ENCODE measurements around the gene EXOSC9.
A peak's percentile ranks its signal among the peaks of the same experiment; 100 is the strongest.
"Not testable (repeated sequence)": the region's sequence is repeated elsewhere in the genome, so short reads cannot be mapped to it uniquely, and the experiment has no call there.

The EXOSC9 gene, protein sequence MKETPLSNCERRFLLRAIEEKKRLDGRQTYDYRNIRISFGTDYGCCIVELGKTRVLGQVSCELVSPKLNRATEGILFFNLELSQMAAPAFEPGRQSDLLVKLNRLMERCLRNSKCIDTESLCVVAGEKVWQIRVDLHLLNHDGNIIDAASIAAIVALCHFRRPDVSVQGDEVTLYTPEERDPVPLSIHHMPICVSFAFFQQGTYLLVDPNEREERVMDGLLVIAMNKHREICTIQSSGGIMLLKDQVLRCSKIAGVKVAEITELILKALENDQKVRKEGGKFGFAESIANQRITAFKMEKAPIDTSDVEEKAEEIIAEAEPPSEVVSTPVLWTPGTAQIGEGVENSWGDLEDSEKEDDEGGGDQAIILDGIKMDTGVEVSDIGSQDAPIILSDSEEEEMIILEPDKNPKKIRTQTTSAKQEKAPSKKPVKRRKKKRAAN

GRCh38 chr4:121800961-121801714, at the start of gene EXOSC9:
TSS of gene EXOSC9 (plus strand) at chr4:121801323. CDS start at chr4:121801425, 102 bp downstream.
- Histone ChIP-seq H3K36me3 (ENCODE audit: control insufficient read depth in 5 of 5, insufficient read depth in 5 of 5, low read length in 5 of 5) (peaks cover 10 to 30% (median 20%) of the 10 kb centered on the region in 5 donors), H3K27ac (ENCODE audit: low read depth, low read length) (peak within 1 kb of the TSS; percentile 90), H3K9me3 (ENCODE audit: control insufficient read depth in 5 of 5, low read length in 5 of 5) (no peaks in the 10 kb centered on the region), H3K4me3 (ENCODE audit: low read depth in 1 of 5, low read length in 5 of 5) (peak within 1 kb of the TSS; percentile 90 to 99 (median 95)), H3K9ac (ENCODE audit: low read length in 5 of 5) (peak within 1 kb of the TSS; percentile 84 to 98 (median 92)), H3K27me3 (ENCODE audit: control insufficient read depth in 5 of 5, insufficient read depth in 4 of 5, low read length in 5 of 5) (no peaks in the 10 kb centered on the region), H3K4me1 (ENCODE audit: control insufficient read depth in 5 of 5, insufficient read depth in 5 of 5, low read length in 5 of 5) (peaks cover 0 to 16% (median 14%) of the 10 kb centered on the region in 5 donors)

DNA sequence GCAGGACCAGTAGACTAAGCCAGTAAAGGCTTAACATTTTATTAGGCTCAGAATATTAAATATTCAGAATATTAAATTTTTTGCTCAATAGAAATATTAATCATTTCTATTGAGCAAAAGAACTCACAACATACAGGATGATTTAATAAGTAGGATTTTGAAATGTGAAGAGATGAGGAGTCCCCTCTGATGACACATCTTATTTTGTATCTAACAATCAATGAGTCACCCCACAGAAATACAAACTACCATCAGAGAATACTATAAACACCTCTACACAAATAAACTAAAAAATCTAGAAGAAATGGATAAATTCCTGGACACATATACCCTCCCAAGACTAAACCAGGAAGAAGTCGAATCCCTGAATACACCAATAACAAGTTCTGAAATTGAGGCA, 49.0 kb upstream of the EXOSC9 start:
- H3K27me3 ChIP-seq (ENCODE audit: control insufficient read depth in 5 of 5, insufficient read depth in 4 of 5, low read length in 5 of 5); H3K9ac ChIP-seq (ENCODE audit: low read length in 5 of 5); H3K27ac ChIP-seq (ENCODE audit: low read depth, low read length); H3K9me3 ChIP-seq (ENCODE audit: control insufficient read depth in 5 of 5, low read length in 5 of 5); H3K4me3 ChIP-seq (ENCODE audit: low read depth in 1 of 5, low read length in 5 of 5); H3K36me3 ChIP-seq (ENCODE audit: control insufficient read depth in 5 of 5, insufficient read depth in 5 of 5, low read length in 5 of 5); H3K4me1 ChIP-seq (ENCODE audit: control insufficient read depth in 5 of 5, insufficient read depth in 5 of 5, low read length in 5 of 5): not testable (repeated sequence)

GRCh38 chr4:121758925-121759568, 42.1 kb upstream of the EXOSC9 start:
- H3K27me3 ChIP-seq (ENCODE audit: control insufficient read depth in 5 of 5, insufficient read depth in 4 of 5, low read length in 5 of 5) = peaks cover 1 to 7% (median 2%) of the 10 kb centered on the region in 5 donors

DNA sequence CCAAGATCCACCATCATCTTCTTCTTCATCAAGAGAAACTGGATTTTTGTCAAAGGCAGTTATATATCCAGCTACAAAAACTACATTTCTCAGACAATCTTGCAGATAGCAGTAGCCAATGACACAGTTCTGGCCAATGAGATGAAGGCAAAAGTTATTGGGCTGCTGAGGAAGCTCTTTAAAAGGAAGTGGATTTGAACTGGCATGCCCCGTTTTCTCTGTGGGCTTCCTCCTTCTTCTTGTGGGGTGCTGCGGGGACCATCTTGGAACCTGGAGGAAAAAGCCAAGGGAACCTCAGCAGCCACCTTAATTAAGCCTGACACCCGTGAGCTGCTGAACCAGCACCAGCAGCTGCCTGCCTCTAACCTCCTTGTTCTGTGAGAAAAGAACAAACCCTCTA, 40.9 kb upstream of the EXOSC9 start:
- Histone ChIP-seq H3K4me1 (ENCODE audit: control insufficient read depth in 5 of 5, insufficient read depth in 5 of 5, low read length in 5 of 5) (peaks cover 0 to 10% (median 8%) of the 10 kb centered on the region in 5 donors), H3K9me3 (ENCODE audit: control insufficient read depth in 5 of 5, low read length in 5 of 5) (no peaks in the 10 kb centered on the region), H3K4me3 (ENCODE audit: low read depth in 1 of 5, low read length in 5 of 5) (no peak overlapping the region), H3K9ac (ENCODE audit: low read length in 5 of 5) (no peak overlapping the region), H3K27ac (ENCODE audit: low read depth, low read length) (no peak overlapping the region), H3K36me3 (ENCODE audit: control insufficient read depth in 5 of 5, insufficient read depth in 5 of 5, low read length in 5 of 5) (no peaks in the 10 kb centered on the region), H3K27me3 (ENCODE audit: control insufficient read depth in 5 of 5, insufficient read depth in 4 of 5, low read length in 5 of 5) (peaks cover 7 to 15% (median 13%) of the 10 kb centered on the region in 5 donors)

More at GRCh38 chr4:121758925-121759568, 42.1 kb upstream of the EXOSC9 start:
- no peak overlapping the region for H3K27ac ChIP-seq (ENCODE audit: low read depth, low read length)
- H3K4me3 ChIP-seq (ENCODE audit: low read depth in 1 of 5, low read length in 5 of 5) = no peak overlapping the region
- H3K9ac ChIP-seq (ENCODE audit: low read length in 5 of 5) = no peak overlapping the region
- H3K36me3 ChIP-seq (ENCODE audit: control insufficient read depth in 5 of 5, insufficient read depth in 5 of 5, low read length in 5 of 5) = no peaks in the 10 kb centered on the region
- H3K4me1 ChIP-seq (ENCODE audit: control insufficient read depth in 5 of 5, insufficient read depth in 5 of 5, low read length in 5 of 5) = no peaks in the 10 kb centered on the region
- H3K9me3 ChIP-seq (ENCODE audit: control insufficient read depth in 5 of 5, low read length in 5 of 5) = no peaks in the 10 kb centered on the region

- Histone ChIP-seq H3K36me3 (ENCODE audit: control insufficient read depth in 5 of 5, insufficient read depth in 5 of 5, low read length in 5 of 5) (no peaks in the 10 kb centered on the region), H3K9me3 (ENCODE audit: control insufficient read depth in 5 of 5, low read length in 5 of 5) (no peaks in the 10 kb centered on the region), H3K4me3 (ENCODE audit: low read depth in 1 of 5, low read length in 5 of 5) (peak overlapping the region in 4 of 5 donors; percentile 45 to 70 (median 58)), H3K4me1 (ENCODE audit: control insufficient read depth in 5 of 5, insufficient read depth in 5 of 5, low read length in 5 of 5) (peaks cover 0 to 13% (median 10%) of the 10 kb centered on the region in 5 donors), H3K27ac (ENCODE audit: low read depth, low read length) (no peak overlapping the region), H3K27me3 (ENCODE audit: control insufficient read depth in 5 of 5, insufficient read depth in 4 of 5, low read length in 5 of 5) (peaks cover 7 to 25% (median 21%) of the 10 kb centered on the region in 5 donors), H3K9ac (ENCODE audit: low read length in 5 of 5) (no peak overlapping the region)
Measured at GRCh38 chr4:121764303-121764701, 36.8 kb upstream of the EXOSC9 start.

GRCh38 chr4:121764702-121765367, 36.3 kb upstream of the EXOSC9 start, which contains the start of gene SMIM43:
TSS of gene SMIM43 (minus strand) at chr4:121765164. CDS start at chr4:121765105, 59 bp downstream.
- H3K4me1 ChIP-seq (ENCODE audit: control insufficient read depth in 5 of 5, insufficient read depth in 5 of 5, low read length in 5 of 5) = peaks cover 0 to 13% (median 10%) of the 10 kb centered on the region in 5 donors
- peak within 1 kb of the TSS; percentile 31 to 70 (median 57) for H3K4me3 ChIP-seq (ENCODE audit: low read depth in 1 of 5, low read length in 5 of 5)
- no peak within 1 kb of the TSS for H3K27ac ChIP-seq (ENCODE audit: low read depth, low read length)
- H3K27me3 ChIP-seq (ENCODE audit: control insufficient read depth in 5 of 5, insufficient read depth in 4 of 5, low read length in 5 of 5) = peaks cover 7 to 25% (median 21%) of the 10 kb centered on the region in 5 donors
- no peaks in the 10 kb centered on the region for H3K9me3 ChIP-seq (ENCODE audit: control insufficient read depth in 5 of 5, low read length in 5 of 5)
- H3K9ac ChIP-seq (ENCODE audit: low read length in 5 of 5) = no peak within 1 kb of the TSS
- H3K36me3 ChIP-seq (ENCODE audit: control insufficient read depth in 5 of 5, insufficient read depth in 5 of 5, low read length in 5 of 5) = no peaks in the 10 kb centered on the region

DNA sequence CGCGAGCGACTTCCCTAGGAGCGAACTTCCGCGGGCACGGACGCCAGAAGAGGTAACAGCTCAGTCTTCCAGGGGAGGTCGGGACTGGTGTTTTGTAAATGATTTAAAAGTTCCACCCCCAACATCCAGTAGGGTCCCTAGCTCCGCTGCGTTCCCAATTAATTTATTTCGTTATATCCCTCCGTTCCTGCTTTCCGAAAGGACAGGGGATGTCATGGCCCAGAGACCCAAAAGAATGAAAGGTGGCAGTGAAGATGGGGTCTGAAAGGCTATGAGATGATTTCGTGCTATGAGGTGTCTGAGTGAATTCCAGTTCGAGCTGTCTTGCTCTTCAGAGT, 35.8 kb upstream of the EXOSC9 start:
- Histone ChIP-seq H3K4me1 (ENCODE audit: control insufficient read depth in 5 of 5, insufficient read depth in 5 of 5, low read length in 5 of 5) (peaks cover 0 to 13% (median 10%) of the 10 kb centered on the region in 5 donors), H3K36me3 (ENCODE audit: control insufficient read depth in 5 of 5, insufficient read depth in 5 of 5, low read length in 5 of 5) (no peaks in the 10 kb centered on the region), H3K27ac (ENCODE audit: low read depth, low read length) (no peak overlapping the region), H3K4me3 (ENCODE audit: low read depth in 1 of 5, low read length in 5 of 5) (peak overlapping the region; percentile 31 to 70 (median 57)), H3K9me3 (ENCODE audit: control insufficient read depth in 5 of 5, low read length in 5 of 5) (no peaks in the 10 kb centered on the region), H3K9ac (ENCODE audit: low read length in 5 of 5) (no peak overlapping the region), H3K27me3 (ENCODE audit: control insufficient read depth in 5 of 5, insufficient read depth in 4 of 5, low read length in 5 of 5) (peaks cover 7 to 25% (median 21%) of the 10 kb centered on the region in 5 donors)

- no peak overlapping the region for H3K4me3 ChIP-seq (ENCODE audit: low read depth in 1 of 5, low read length in 5 of 5)
- no peak overlapping the region for H3K27ac ChIP-seq (ENCODE audit: low read depth, low read length)
- H3K36me3 ChIP-seq (ENCODE audit: control insufficient read depth in 5 of 5, insufficient read depth in 5 of 5, low read length in 5 of 5) = no peaks in the 10 kb centered on the region
- H3K4me1 ChIP-seq (ENCODE audit: control insufficient read depth in 5 of 5, insufficient read depth in 5 of 5, low read length in 5 of 5) = peaks cover 0 to 13% (median 10%) of the 10 kb centered on the region in 5 donors
- H3K9ac ChIP-seq (ENCODE audit: low read length in 5 of 5) = no peak overlapping the region
- peaks cover 7 to 25% (median 21%) of the 10 kb centered on the region in 5 donors for H3K27me3 ChIP-seq (ENCODE audit: control insufficient read depth in 5 of 5, insufficient read depth in 4 of 5, low read length in 5 of 5)
- H3K9me3 ChIP-seq (ENCODE audit: control insufficient read depth in 5 of 5, low read length in 5 of 5) = no peaks in the 10 kb centered on the region
Measured at GRCh38 chr4:121765971-121766538, 35.1 kb upstream of the EXOSC9 start.

GRCh38 chr4:121767166-121767565, 34.0 kb upstream of the EXOSC9 start:
- no peak overlapping the region for H3K9ac ChIP-seq (ENCODE audit: low read length in 5 of 5)
- no peak overlapping the region for H3K27ac ChIP-seq (ENCODE audit: low read depth, low read length)
- H3K4me3 ChIP-seq (ENCODE audit: low read depth in 1 of 5, low read length in 5 of 5) = no peak overlapping the region
- H3K36me3 ChIP-seq (ENCODE audit: control insufficient read depth in 5 of 5, insufficient read depth in 5 of 5, low read length in 5 of 5) = no peaks in the 10 kb centered on the region
- H3K4me1 ChIP-seq (ENCODE audit: control insufficient read depth in 5 of 5, insufficient read depth in 5 of 5, low read length in 5 of 5) = peaks cover 0 to 13% (median 10%) of the 10 kb centered on the region in 5 donors
- H3K9me3 ChIP-seq (ENCODE audit: control insufficient read depth in 5 of 5, low read length in 5 of 5) = no peaks in the 10 kb centered on the region
- H3K27me3 ChIP-seq (ENCODE audit: control insufficient read depth in 5 of 5, insufficient read depth in 4 of 5, low read length in 5 of 5) = peaks cover 7 to 25% (median 21%) of the 10 kb centered on the region in 5 donors
